Suprapubic skin (tissue), 4 donors: ENCODE measurements around the gene UBE2R2.

Experiments used
- EP300 ChIP-seq: sonication (generic); formaldehyde crosslinking; IDR thresholded peaks from one replicate; pipeline ENCODE4 v1.6.1; 2017; ENCODE audit warnings: antibody characterized with exemption
- POLR2A ChIP-seq, 2 donors: fragments of 450-650 bp; IDR thresholded peaks; one replicate each; pipeline ENCODE4 v1.6.1; 2017; ENCODE audit warnings: antibody characterized with exemption in 2 of 2, mild to moderate bottlenecking in 2 of 2, moderate library complexity in 2 of 2
- POLR2AphosphoS5 ChIP-seq, 3 donors: sonication (generic); formaldehyde crosslinking; IDR thresholded peaks; one replicate each; pipeline ENCODE4 v1.6.1; 2017; ENCODE audit warnings: antibody characterized with exemption in 3 of 3
- TF ChIP-seq, protein P1 (sequence below), 2 donors: fragments of 200-600 bp in 1 of 2; fragments of 450-650 bp in 1 of 2; sonication (generic) in 1 of 2; IDR thresholded peaks; one replicate each; pipeline ENCODE4 v1.5.1; 2016 to 2019; ENCODE audit warnings: antibody characterized with exemption in 2 of 2, mild to moderate bottlenecking in 1 of 2, moderate library complexity in 1 of 2

DNA sequence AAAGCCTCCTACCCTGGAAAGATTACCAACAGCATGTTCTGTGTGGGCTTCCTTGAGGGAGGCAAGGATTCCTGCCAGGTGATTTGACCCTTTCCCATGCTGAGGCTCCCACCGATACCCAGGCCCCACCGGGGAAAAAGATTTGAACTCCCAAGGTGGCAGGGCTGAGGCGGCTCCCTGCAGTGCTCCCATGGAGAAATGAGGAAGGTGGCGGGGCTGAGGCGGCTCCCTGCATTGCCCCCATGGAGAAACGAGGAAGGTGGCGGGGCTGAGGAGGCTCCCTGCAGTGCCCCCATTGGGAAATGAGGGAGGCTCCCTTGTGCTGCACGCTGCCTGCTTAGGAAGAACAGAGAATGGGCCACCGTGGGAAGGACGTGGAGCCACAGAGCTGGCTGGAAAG lies 18.4 kb upstream of the UBE2R2 start:
- TF ChIP-seq, protein P1, sequence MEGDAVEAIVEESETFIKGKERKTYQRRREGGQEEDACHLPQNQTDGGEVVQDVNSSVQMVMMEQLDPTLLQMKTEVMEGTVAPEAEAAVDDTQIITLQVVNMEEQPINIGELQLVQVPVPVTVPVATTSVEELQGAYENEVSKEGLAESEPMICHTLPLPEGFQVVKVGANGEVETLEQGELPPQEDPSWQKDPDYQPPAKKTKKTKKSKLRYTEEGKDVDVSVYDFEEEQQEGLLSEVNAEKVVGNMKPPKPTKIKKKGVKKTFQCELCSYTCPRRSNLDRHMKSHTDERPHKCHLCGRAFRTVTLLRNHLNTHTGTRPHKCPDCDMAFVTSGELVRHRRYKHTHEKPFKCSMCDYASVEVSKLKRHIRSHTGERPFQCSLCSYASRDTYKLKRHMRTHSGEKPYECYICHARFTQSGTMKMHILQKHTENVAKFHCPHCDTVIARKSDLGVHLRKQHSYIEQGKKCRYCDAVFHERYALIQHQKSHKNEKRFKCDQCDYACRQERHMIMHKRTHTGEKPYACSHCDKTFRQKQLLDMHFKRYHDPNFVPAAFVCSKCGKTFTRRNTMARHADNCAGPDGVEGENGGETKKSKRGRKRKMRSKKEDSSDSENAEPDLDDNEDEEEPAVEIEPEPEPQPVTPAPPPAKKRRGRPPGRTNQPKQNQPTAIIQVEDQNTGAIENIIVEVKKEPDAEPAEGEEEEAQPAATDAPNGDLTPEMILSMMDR (IDR thresholded peaks at IDR 0.05) = no peak
- TF ChIP-seq POLR2A (IDR thresholded peaks at IDR 0.05) (no peak), POLR2AphosphoS5 (IDR thresholded peaks at IDR 0.05) (no peak), EP300 (no peak)
